HG03460 (cell line): ENCODE results near the gene RPL29.

Experiments
- ATAC-seq: cut with Tn5 transposase; IDR thresholded peaks from one replicate; pipeline ENCODE4 v1.9.1; 2021; ENCODE audit not compliant: unreplicated experiment

RPL29 gene

DNA sequence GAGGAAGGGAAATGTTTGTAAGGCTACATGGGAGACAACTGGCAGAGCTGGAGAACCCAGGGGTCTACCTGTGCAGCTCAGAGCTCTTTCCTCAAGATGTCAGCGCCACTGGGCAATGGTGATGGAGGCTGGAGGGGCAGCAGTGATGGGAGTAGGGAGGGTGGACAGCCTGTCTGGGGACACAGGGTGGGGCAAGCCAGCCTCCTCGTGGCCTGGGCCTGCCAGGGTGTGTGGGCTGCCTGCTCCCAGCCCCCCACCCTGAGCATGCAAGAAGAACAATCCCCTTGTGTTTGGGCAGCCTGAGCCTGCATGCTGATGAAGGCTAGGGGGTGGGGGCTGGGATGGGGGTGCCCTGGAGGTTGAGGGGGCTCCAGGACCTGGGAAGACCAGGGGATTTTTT, 29.7 kb downstream of the RPL29 start:
- ATAC-seq, result no peak

DNA sequence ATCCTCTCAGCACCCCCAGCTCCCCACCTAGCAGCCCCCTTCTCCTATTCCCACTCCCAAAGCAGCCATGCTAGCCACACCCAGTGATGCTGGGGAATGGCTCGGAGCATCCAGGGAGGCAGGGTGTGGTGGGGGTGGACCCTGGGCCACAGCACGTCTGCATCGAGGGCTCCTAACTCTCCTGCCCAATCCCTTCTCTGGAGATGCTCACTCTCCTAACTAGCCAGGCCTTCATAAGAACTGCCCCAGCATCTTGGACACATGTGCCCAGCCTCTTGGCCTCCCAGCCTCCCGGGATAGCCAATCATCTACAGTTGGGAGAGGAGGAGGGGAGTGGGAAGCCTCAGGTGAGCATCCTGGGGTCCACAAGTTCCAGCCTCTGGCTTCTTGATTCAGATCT, 31.2 kb downstream of the RPL29 start:
- ATAC-seq, result no peak

DNA sequence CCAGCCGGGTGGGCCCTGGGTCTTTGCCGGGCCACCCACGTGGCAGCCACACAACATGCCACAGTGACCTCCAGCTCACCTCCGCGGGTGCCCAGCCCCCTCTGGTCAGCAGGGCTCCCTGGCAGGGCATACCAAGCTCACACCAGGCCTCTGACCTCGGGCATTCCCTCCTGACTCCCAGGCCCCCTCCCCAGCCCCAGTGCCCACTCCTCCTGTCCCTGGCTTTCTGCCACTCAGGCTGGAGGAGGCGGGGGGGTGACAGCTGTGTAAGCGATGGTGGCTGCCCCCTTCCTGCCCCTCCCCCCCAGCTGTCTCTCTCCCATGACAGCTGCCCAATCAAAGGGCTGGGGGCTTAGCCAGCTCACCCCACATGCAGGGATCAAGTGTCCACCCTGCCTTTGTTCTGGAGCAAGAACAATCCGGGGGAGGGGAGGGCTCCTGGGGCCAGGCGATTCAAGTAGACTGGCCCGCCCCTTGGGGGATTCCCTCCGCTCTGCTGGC, 31.7 kb downstream of the RPL29 start:
- ATAC-seq, result no peak

DNA sequence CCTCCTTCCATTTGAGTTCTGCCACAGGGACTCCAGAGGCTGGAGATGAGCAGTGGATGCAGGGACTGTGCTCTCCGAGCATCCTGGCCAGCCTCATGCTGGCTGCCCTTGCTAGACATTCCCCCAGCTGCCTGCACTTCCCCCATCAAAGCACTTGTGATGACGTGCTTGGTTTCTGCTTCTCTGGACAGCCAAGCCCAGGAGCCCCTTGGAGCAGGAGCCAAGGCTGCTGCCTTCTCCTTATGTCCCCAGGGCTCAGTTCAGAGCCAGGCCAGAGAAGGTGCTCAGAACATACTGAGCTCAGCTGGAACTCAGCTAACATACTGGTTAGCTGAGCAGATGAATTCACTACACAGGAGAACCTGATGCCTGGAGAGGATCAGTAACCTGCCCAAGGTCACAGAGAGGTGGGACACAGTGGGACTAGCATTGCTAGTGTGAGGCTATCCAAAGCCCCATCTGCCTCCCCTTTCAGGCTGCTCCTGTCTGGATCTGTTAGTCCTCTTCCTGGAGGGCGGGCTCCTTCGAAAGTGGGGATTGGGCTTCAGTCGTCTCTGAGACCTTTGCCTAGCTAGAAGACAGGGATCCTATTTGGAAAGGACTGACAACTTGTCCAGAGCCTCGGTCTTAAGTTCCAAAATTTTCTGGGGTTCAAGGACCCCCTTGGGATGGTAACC, 32.7 kb downstream of the RPL29 start:
- no peak for ATAC-seq

DNA sequence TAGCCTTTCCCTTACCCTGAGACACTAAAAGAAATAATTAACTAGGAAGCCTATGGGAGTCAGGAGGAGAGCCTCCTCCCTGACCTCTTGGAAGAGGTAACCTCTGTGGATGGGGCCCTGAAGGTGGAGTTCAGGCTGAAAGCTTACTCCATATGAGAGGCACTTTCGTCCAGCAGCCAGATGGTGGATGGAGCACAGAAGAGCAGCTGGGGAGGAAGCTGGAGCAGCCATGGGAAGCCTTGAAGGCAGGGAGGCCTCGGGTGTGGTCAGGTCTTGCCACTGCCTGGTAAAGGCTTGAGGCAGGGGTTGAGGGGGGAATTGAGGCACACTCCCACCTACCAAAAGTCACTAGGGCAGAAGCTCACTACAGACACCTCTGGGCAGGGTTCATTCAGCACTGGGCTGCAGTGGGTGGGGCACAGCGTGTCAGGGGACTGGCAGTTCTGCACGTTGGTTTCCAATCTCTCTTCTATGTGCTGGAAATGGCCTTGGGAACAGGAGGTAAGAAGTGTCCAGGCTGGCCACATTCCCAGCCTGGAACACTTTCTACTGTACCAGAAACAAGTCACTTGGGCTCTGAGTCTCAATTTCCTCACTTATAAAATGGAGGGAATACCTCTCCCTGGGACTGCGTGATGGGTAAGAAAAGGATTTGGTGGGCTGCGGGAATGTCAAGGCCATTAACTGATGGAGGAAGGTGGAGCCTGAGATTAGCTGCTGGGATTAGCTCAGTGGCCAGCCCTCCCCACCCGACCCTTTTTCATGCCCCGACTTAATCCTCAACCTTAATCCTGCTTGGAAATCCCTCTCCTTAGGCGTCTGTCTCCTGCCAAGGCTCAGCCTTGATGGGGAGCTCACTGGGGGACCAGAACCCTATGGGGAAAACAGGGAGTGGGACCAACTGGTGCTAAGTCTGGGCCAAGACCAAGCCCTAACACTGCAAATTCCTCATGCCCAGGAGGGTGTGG, 33.8 kb downstream of the RPL29 start:
- ATAC-seq, result no peak

DNA sequence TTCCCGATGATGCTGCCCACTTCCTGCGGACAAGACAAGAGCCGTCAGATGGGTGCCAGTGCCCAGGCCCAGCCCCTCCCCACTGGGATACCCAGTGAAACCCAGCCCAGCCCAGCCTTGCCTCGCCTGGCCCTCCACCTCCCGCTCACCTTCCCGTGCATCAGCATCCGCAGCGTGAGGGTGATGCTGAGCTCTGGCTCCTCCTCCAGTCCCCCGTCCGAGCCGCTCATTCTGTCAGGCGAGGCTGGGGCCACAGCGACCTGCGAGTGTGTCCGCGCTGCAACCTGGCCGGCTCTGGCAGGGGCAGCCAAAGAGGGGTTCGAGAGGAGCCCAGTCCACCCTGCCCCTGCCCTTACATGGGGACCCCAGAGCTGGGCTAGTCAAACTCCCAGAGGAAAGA, 34.7 kb downstream of the RPL29 start:
- no peak for ATAC-seq

DNA sequence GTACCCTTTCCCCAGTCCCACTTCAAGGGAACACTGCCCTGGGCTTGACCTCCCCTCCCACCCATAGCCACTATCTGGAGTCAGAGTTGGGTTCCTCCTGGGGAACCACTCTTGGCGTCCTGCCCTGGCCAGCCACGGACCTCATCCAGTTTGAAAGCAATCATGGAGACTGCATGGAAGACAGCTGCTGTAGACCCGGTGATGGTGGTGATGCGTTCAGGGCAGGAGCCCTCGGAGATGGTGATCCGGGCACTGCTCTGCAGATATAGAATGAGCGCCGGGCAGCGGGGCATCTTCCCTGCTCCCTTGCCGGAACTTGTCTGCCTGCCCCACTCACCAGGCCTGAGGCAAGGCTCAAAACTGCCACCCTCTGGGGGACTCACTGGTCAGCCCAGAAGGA, 35.3 kb downstream of the RPL29 start:
- ATAC-seq, result no peak

DNA sequence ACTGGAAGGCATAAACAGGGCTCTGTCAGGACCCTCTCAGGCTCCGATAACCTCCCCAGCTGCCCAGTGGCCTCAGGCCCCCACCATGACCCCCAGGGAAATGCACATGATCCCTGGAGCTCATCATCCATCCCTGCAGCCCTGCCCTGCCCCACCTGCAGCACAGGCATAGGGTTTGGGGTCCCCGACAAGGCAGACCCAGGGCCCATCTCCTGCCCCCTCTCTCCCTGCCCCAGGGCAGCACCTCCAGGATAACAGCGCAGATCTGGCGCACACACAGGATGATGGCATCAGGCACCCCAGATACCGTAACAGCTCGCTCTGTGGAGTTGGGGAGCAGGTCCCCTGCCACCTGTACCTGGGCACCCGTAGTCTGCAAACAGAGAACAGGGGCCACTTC, 36.0 kb downstream of the RPL29 start:
- ATAC-seq, result no peak

DNA sequence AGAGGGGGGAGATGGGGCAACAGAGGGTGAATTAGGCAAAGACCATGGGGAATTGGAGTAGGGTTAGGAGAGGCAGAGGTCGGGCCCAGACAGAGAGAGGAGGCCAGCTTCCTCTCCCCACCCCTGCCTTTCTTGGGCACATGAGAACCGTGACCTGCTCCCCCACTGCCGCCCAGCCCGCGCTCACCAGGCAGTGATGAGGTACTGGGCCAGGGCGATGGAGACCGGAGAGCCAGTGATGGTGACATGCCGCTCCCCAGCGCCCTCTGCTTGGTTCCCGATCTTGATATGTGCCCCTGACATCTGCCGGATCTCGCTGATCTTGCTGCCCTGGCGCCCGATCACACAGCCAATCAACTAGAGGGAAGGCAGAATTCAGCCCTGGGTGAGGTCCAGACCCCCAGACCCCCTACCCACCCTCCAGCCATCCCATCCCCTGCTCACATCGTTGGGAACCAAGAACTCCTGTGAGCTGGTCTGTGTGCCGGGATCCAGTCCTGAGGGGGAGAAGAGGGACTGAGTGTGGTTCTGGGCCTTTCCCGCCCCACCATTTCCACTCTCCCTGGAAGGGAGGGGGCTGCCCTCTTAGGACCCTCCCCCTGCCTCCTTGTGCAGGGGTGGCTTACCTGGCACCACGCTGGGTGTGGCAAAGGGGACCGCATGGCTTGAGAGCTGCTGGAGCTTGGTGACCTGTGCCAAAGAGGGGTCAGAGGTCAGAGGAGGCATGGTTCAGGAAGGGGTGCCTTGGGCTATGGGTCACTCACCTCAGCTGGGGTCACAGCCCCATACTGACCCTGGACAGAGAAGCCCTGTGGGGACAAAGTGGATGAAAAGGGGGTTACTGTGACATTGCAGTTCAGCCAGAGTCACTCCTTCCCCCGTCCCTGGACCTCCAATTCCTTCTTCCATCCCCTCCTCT, 36.8 kb downstream of the RPL29 start:
- ATAC-seq, result no peak

DNA sequence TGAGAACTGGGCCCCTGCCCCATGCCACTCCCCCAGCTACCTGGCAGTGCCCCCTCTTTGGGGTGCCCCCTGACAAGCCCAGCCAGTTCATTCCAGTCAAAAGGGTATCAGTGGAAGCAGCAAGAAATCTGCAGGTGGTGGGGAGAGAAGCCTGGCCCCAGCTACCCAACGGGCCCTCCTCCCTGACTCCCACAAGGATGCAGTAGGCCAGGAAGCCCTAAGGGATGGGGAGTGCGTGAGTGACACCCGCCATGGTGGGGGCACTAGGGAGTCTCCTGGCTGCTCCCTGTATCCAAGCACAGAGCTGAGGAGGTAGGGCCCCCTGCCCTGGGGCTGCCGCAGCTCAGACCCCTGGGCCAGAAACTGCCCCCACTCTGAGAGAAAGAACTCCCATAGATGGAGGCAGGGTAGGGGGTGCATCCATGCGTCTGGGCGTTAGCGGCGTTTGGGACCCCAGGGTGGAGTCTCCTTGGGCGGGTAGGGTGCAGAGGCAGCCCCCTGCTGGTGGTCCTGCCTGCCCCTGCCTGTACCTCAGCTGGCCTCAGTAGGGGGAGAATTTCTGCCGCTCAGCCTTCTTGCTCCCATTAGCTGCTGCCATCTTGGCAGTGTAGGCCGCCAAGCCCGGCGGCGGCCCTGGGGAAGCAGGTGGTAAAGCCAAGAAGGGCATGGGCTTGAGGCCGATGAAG, 38.0 kb downstream of the RPL29 start:
- no peak for ATAC-seq

DNA sequence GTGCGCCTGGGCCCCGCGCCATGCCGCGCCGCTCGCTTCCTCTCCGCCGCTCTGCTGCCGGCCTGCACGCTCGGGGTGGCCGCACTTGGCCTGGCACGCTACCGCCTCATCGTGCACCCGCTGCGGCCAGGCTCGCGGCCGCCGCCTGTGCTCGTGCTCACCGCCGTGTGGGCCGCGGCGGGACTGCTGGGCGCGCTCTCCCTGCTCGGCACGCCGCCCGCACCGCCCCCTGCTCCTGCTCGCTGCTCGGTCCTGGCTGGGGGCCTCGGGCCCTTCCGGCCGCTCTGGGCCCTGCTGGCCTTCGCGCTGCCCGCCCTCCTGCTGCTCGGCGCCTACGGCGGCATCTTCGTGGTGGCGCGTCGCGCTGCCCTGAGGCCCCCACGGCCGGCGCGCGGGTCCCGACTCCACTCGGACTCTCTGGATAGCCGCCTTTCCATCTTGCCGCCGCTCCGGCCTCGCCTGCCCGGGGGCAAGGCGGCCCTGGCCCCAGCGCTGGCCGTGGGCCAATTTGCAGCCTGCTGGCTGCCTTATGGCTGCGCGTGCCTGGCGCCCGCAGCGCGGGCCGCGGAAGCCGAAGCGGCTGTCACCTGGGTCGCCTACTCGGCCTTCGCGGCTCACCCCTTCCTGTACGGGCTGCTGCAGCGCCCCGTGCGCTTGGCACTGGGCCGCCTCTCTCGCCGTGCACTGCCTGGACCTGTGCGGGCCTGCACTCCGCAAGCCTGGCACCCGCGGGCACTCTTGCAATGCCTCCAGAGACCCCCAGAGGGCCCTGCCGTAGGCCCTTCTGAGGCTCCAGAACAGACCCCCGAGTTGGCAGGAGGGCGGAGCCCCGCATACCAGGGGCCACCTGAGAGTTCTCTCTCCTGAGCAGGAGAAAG, 39.6 kb downstream of the RPL29 start:
- ATAC-seq, result no peak

DNA sequence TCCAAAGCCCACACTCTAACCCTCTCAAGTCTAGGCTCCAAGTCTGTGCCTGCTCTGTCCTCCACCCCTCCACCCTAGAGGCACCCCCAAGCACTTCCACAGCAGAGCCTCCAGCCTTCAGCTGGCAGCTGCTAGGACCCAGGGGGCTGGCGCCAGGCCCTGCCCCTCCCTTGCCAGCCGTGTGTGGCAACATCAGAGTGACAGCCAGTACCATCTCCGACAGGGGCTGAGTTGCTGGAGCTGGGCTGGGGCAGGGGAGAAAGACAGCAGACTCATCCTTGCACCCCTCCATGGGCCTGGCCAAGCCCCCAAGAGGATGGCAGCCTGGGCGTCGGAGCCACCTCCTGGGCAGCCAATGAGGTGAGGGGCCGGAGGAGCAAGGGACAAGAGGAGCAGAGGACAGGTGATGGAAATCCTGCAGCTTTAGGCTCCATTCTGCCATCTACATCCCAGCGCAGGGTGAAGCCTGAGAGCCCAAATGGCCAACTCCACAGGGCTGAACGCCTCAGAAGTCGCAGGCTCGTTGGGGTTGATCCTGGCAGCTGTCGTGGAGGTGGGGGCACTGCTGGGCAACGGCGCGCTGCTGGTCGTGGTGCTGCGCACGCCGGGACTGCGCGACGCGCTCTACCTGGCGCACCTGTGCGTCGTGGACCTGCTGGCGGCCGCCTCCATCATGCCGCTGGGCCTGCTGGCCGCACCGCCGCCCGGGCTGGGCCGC, 40.4 kb downstream of the RPL29 start, which contains the start of gene GPR62:
Gene GPR62, plus strand, starts transcription at position 207 of the 718 bp plus-strand sequence. Its CDS starts 272 bp downstream, at position 479.
- no peak for ATAC-seq

DNA sequence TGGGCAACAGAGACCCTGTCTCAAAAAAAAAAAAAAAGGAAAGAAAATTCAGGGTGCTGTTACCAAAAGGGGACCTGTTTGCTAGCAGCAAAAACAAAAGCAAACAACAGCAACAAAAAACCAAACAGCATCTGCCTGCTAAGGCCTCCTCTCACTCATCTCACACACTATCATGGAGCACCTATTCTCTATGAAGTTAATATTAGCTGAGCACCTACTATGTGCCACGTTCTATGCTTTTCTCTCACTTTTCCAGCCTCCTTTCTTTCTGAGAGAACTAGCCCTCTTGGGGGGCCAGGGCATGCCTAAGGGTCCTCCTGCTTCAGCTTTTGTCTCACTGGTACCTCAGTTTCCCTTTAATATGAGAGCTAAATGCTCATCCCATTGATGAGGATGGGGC, 41.0 kb downstream of the RPL29 start:
- no peak for ATAC-seq

DNA sequence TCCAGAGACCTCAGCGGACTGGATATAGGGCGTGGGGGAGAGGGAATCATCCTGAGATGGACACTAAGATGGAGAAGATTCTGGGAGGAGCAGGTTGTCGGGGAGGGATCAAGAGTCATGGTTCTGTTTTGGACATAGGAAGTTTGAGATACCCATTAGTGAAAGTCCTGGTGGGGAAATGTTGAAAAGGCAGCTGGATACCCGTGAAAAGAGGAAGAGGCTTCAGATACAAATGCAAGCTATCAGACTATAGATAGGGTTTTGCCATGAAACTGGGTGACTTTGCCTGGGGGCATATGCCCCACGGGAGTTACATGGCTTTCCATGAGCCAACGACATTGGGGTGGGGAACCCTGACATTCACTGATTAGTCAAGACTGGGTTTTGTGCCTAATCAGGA, 41.6 kb downstream of the RPL29 start:
- no peak for ATAC-seq

DNA sequence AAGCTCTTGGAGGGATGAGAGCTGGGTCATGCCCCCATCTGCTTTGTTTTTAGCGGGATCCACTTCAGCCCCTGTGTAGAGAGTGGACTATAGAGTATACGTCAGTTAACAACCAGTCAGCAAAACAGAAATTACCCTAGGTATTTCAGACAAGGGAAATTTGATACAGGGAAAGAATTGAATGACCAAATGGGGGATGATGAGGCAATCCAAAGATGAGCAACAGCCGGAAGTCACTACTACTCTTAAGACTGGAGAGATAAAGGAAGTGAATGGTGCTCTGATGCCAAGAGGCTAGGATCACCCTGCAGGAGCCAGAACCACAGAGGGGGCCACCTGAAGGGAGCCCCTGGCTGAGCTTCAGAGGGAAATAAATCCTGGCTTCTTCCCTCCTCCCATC, 42.2 kb downstream of the RPL29 start:
- no peak for ATAC-seq

DNA sequence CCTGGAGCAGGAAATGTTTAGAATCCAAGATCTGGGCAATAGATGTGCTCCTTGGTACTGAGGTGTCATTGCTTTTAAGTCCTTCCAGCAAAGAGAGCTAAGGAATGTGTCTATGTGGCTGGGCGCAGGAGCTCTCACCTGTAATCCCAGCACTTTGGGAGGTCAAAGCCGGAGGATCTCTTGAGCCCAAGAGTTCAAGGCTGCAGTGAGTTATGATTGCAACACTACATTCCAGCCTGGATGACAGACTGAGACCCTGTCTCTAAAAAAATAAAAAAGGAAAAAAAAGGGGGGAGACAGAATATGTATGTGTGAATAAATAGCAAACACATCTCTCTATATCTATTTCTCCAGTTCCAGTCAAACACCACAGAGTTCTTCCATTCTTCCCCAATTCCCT, 44.8 kb downstream of the RPL29 start:
- no peak for ATAC-seq

DNA sequence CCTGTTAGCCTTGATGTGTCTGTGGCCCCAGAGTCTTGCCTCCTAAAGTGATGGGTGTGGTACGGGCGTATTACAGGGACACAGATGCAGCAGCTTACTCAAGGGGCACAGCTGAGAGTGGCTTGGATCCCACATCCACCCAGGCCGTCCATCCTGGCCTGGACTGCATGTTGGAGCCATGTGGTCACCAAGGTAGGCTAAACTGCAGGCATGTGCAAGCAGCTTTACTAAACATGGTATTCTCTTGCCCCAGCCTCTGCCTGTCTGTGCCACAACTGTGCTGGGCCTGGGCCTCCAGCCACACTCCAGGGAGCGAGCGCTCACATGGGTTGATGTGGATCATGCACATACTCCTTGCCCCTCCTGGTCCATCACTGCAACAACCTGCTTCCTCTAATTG, 46.6 kb downstream of the RPL29 start:
- ATAC-seq, result no peak

DNA sequence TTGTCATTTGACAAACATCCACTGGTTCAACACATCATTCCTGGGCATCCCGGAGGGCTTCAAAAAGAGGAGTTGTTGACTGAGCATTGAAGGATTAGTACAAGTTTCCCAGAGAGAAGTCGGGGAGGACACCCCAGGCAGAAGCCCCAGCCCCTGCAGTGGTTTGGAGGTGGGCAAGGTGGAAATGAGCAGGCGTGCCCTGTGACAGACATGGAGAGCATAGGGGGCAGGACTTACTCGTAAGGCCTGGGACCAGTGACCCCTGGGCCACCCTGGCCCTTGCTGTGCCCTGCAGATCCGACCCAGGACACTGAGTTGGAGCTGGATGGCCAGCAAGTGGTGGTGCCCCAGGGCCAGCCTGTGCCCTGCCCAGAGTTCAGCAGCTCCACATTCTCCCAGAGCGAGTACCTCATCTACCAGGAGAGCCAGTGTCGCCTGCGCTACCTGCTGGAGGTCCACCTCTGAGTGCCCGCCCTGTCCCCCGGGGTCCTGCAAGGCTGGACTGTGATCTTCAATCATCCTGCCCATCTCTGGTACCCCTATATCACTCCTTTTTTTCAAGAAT, 47.6 kb downstream of the RPL29 start:
- ATAC-seq, result no peak
